GM18868 (cell line): ENCODE results near the gene RAB32.

ENCODE experiments used
- ATAC-seq: cut with Tn5 transposase; IDR thresholded peaks from one replicate; pipeline ENCODE4 v1.9.1; 2021; ENCODE audit warnings: mild to moderate bottlenecking, moderate library complexity; ENCODE audit not compliant: unreplicated experiment

RAB32 gene

GRCh38 chr6:146581968-146582367 is 38.3 kb downstream of the RAB32 start:
- ATAC-seq: no peak

GRCh38 chr6:146582857-146583256 is 39.2 kb downstream of the RAB32 start:
- no peak for ATAC-seq

GRCh38 chr6:146583966-146584365 is 40.3 kb downstream of the RAB32 start:
- ATAC-seq: no peak

- ATAC-seq: no peak
Measured at GRCh38 chr6:146587459-146587858, 43.8 kb downstream of the RAB32 start.

GRCh38 chr6:146590492-146590891 is 46.9 kb downstream of the RAB32 start:
- no peak for ATAC-seq

GRCh38 chr6:146592451-146592850 is 48.8 kb downstream of the RAB32 start:
- no peak for ATAC-seq

- ATAC-seq: no peak
Measured at GRCh38 chr6:146593986-146594385, 50.4 kb downstream of the RAB32 start.

GRCh38 chr6:146594495-146594894 is 50.9 kb downstream of the RAB32 start:
- ATAC-seq: no peak

- peak; percentile 50 for ATAC-seq
Measured at GRCh38 chr6:146595972-146596731, 52.5 kb downstream of the RAB32 start.

- ATAC-seq: peak; percentile 65
Measured at GRCh38 chr6:146598772-146599405, 55.3 kb downstream of the RAB32 start, which contains the start of gene ADGB. TSS of gene ADGB (plus strand) at chr6:146598972. CDS start at chr6:146599041, 69 bp downstream.

GRCh38 chr6:146601352-146601751 is 57.7 kb downstream of the RAB32 start:
- ATAC-seq: no peak

GRCh38 chr6:146602526-146602925 is 58.9 kb downstream of the RAB32 start:
- no peak for ATAC-seq
